ACC112 (cell line): ENCODE data around the gene TANGO2.
"Not testable (repeated sequence)": the region's sequence is repeated elsewhere in the genome, so short reads cannot be mapped to it uniquely, and the experiment has no call there.

Source experiments
- H2AFZ ChIP-seq: fragments of 200-600 bp; sonication (generic); one replicate; pipeline ENCODE4 v1.6.0; 2017; ENCODE audit warnings: antibody characterized with exemption, low read length; ENCODE audit not compliant: unreplicated experiment
- H3K27ac ChIP-seq: fragments of 200-600 bp; sonication (generic); 2 replicates; pipeline ENCODE4 v1.5.1; 2014; ENCODE audit warnings: low read depth, mild to moderate bottlenecking, antibody characterized with exemption, low read length, moderate library complexity
- H3K27me3 ChIP-seq: fragments of 200-600 bp; sonication (generic); 2 replicates; pipeline ENCODE4 v1.6.1; 2014; ENCODE audit warnings: mild to moderate bottlenecking, antibody characterized with exemption, low read length, moderate library complexity, mixed read lengths; ENCODE audit not compliant: insufficient read depth
- H3K36me3 ChIP-seq: fragments of 200-600 bp; sonication (generic); 2 replicates; pipeline ENCODE4 v1.6.1; 2016; ENCODE audit warnings: mild to moderate bottlenecking, antibody characterized with exemption, low read length, moderate library complexity, mixed read lengths; ENCODE audit not compliant: insufficient read depth
- H3K4me1 ChIP-seq: fragments of 200-600 bp; sonication (generic); one replicate; pipeline ENCODE4 v1.6.1; 2016; ENCODE audit warnings: low read length, mixed read lengths; ENCODE audit not compliant: insufficient read depth, unreplicated experiment, control insufficient read depth
- H3K4me3 ChIP-seq: fragments of 200-600 bp; sonication (generic); 2 replicates; pipeline ENCODE4 v1.5.1; 2014; ENCODE audit warnings: mild to moderate bottlenecking, low read depth, low read length
- H3K79me2 ChIP-seq: fragments of 200-600 bp; sonication (generic); one replicate; pipeline ENCODE4 v1.6.0; 2016; ENCODE audit warnings: low read length; ENCODE audit not compliant: control insufficient read depth, unreplicated experiment, insufficient read depth

Gene TANGO2

DNA sequence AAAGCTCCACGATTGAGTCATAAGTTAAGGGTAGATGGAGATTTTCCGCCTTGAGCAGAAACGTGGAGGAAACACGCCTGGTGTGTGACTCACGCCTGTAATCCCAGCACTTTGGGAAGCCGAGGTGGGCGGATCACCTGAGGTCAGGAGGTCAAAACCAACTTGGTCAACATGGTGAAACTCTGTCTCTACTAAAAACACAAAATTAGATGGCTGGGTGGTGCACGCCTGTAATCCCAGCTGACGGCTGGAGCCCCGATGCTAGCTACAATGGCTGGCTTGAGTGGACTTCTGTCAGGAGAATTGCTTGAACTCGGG, 41.8 kb downstream of the TANGO2 start:
- H3K27me3 ChIP-seq = no peaks in the 10 kb centered on the region
- H3K27ac ChIP-seq = no peak overlapping the region
- no peaks in the 10 kb centered on the region for H3K4me1 ChIP-seq
- no peaks in the 10 kb centered on the region for H3K36me3 ChIP-seq
- no peaks in the 10 kb centered on the region for H3K79me2 ChIP-seq
- no peak overlapping the region for H3K4me3 ChIP-seq
- no peak overlapping the region for H2AFZ ChIP-seq

DNA sequence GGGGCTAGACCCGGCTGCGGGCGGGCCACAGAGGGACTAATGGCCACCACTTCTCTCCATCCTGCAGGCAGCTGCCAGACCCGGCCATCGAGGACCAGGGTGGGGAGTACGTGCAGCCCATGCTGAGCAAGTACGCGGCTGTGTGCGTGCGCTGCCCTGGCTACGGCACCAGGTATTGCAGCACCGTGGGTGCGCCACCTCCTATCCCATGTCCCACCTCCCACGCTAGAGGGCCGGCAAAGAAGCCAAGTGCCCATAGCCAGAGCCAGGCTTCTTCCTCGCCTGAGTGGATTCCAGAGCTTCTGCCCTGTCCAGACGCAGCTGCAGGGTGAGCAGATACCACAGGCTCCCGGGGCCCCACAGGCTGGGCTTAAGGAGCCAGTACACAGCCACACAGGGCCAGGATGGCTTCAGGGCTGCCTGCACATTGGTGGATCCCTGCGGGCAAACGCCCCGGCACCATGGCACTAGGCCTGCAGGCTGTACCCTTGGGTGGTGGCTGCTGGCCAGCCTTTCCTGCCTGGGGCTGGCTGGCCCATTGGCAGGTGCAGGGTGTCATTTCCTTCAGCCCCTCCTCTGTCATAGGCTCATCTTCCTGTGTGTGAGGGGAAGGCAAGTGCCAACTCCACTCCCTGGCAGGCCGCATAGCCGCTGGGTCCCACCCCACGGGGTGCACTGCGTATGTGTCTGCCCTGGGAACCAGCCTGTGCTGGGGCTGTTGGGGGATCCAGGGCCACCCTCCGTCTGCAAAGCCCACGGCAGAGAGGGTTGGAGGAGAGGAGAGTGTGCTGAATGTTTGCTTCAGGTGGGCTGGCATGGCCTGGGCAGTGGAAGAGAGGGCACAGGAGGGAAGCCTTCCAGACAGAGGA, 42.6 kb downstream of the TANGO2 start:
- Histone ChIP-seq H3K4me3 (no peak overlapping the region), H3K27me3 (no peaks in the 10 kb centered on the region), H3K4me1 (no peaks in the 10 kb centered on the region), H2AFZ (no peak overlapping the region), H3K27ac (no peak overlapping the region), H3K36me3 (no peaks in the 10 kb centered on the region), H3K79me2 (no peaks in the 10 kb centered on the region)

DNA sequence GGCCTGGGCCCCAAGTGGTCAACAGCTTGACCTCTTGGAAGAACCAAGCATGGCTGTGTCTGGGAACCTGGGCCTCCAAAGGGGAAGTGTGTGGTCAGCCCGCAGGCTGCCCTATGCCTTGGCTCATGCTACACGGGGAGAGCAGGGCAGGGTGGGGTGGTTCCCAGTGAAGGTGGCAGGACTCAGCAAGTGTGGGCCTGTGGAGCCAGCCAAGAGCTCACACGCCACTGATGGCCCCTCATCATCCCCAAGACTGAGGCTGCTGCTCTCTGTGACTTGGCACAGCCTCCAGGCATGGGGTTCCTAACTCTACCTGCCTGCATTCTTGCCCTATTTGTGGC, 43.2 kb downstream of the TANGO2 start:
- Histone ChIP-seq H2AFZ (no peak overlapping the region), H3K79me2 (no peaks in the 10 kb centered on the region), H3K4me1 (no peaks in the 10 kb centered on the region), H3K27me3 (no peaks in the 10 kb centered on the region), H3K27ac (no peak overlapping the region), H3K36me3 (no peaks in the 10 kb centered on the region), H3K4me3 (no peak overlapping the region)

DNA sequence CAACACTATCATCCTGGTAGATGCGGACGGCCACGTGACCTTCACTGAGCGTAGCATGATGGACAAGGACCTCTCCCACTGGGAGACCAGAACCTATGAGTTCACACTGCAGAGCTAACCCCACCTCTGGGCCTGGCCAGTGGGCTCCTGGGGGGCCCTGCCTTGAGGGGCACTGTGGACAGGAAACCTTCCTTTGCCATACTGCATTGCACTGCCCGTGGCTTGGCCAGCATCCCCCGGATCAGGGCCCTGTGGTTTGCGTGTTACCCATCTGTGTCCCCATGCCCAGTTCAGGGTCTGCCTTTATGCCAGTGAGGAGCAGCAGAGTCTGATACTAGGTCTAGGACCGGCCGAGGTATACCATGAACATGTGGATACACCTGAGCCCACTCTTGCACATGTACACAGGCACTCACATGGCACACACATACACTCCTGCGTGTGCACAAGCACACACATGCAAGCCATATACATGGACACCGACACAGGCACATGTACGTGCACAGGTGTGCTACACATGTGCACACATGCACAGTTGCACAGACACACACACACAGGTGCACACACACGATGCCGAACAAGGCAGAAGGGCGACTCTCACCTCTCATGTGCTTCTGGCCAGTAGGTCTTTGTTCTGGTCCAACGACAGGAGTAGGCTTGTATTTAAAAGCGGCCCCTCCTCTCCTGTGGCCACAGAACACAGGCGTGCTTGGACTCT, 43.8 kb downstream of the TANGO2 start:
- Histone ChIP-seq H2AFZ (no peak overlapping the region), H3K4me3 (no peak overlapping the region), H3K27me3 (no peaks in the 10 kb centered on the region), H3K27ac (no peak overlapping the region), H3K79me2 (no peaks in the 10 kb centered on the region), H3K4me1 (no peaks in the 10 kb centered on the region), H3K36me3 (no peaks in the 10 kb centered on the region)

DNA sequence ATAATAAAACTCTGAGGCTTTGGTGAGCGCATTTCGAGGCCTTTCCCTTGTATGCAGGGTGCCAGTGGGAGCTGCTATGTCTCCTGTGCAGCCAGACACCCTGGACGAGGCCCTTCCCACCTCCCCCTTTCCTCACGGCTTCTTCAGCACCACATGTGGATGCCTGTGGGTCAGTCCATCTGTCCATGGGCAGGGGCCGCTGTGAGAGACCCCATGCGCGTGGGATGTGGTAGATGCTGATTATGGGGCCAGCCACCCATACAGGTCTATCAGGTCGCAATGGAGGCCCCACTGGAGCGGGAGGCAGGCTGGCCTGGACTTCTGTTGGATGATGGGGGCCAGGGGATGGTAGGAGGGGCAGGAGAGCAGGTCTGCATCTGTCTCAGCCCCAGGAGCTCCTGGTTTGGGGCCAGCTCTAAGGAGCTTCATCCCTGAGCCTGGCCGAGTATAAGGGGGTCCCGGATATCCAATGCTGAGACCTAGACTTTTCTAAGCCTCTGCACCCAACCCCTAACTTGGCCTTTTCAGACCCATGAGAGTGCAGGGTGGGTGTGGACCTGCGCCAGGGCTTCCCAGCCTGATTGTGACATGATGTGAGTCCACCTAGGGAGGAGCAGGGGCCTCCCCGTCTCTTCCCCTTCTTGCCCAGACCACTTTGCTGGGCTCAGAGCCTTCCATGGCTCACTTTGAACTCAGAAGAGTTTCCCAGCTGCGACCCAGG, 45.1 kb downstream of the TANGO2 start:
- H3K27ac ChIP-seq = no peak overlapping the region

DNA sequence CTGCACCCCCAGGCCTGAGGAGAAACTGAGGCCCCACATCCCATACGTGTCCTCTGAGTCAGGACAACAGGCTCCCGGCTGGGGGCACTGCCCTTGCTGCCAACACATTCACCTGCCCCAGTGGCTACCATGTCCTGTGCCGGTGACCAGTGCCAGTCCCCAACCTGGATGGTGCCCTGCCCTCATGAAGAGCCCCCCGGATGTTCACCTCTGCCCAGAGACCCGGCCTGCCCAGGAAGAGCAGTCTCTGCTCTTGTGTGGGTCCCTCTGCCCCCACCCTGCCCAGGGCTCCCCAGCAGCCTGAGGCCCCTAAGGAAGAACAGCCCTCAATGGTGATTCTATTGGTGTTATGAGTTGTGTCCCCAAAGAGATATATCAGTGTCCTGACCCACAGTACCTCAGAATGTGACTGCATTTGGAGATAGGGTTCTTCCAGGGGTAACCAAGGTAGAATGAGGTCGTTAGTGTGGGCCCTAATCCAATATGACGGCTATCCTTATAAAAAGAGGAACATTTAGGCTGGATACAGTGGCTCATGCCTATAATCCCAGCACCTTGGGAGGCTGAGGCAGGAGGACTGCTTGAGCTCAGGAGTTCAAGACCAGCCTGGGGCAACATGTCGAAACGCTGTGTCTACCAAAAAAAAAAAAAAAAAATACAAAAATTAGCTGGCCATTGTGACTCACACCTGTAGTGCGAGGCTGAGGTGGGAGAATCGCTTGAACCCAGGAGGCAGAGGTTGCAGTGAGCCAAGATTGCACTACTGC, 45.9 kb downstream of the TANGO2 start:
- Histone ChIP-seq H2AFZ (no peak overlapping the region), H3K4me3 (no peak overlapping the region), H3K36me3 (no peaks in the 10 kb centered on the region), H3K79me2 (no peaks in the 10 kb centered on the region), H3K27me3 (no peaks in the 10 kb centered on the region), H3K27ac (no peak overlapping the region), H3K4me1 (no peaks in the 10 kb centered on the region)

More for the DNA sequence above, 45.1 kb downstream of the TANGO2 start:
- Histone ChIP-seq H3K27me3 (no peaks in the 10 kb centered on the region), H3K36me3 (no peaks in the 10 kb centered on the region), H3K4me1 (no peaks in the 10 kb centered on the region), H3K79me2 (no peaks in the 10 kb centered on the region), H2AFZ (no peak overlapping the region), H3K4me3 (no peak overlapping the region)

DNA sequence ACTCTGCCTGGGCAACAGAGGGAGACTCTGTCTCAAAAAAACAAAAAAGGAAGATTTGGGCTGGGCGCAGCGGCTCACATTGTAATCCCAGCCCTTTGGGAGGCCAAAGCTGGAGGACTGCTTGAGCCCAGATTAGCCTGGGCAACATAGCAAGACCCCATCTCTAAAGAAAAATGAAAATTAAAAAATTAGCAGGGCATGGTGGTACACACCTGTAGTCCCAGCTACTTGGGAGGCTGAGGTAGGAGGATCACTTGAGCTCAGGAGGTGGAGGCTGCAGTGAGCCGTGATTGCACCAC, 46.4 kb downstream of the TANGO2 start:
- H3K27ac ChIP-seq, H3K27me3 ChIP-seq, H3K4me1 ChIP-seq, H3K4me3 ChIP-seq, H2AFZ ChIP-seq, H3K36me3 ChIP-seq, H3K79me2 ChIP-seq: not testable (repeated sequence)

DNA sequence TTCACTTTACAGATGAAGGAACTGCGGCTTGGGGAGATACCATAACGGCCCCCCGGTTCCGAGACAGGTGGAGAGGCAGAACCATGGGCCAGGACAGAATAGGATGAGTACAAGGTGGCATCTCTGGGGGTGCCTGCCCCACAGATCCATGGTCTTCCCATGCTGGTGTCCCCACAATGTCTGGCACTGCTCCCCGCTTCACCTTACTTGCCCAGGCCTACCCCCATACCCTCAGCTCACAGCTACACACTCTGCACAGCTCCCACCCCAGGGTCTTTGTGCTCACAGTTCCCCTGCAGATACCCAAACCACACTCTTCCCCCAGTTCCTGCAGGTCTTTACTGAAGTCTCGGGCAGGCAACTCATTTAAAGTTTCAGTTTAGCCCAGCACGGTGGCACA, 47.7 kb downstream of the TANGO2 start:
- Histone ChIP-seq H3K36me3 (no peaks in the 10 kb centered on the region), H3K4me3 (no peak overlapping the region), H3K79me2 (no peaks in the 10 kb centered on the region), H3K4me1 (no peaks in the 10 kb centered on the region), H3K27me3 (no peaks in the 10 kb centered on the region), H3K27ac (no peak overlapping the region), H2AFZ (no peak overlapping the region)

DNA sequence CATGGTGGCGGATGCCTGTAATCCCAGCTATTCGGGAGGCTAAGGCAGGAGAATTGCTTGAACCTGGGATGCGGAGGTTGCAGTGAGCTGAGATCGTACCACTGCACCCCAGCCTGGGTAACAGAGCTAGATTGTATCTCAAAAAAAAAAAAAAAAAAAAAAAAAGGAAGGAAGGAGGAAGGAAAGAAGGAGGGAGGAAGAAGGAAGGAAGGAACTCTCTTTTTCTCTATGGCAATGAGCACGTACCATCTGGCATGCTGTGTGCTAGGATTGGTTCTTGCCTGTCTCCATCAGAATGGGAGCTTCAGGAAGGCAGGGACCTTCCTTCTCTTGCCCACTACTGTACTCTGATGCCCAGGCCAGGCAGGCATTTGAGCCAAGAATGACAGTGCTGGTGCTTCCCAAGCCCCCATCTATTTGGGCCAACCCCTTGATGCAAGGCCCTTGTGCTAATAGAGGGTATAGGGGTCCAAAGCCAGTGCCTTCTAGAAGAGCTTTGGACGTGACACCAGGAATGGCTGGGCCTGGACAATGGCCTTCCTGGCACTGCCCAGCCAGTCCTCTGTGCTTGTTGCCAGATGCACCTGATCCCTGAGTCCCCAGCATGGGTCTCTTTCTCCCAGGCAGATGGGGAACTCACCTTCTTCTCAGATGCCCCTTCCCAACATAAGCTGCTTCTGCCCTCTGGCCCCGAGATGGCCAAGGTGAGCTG, 48.6 kb downstream of the TANGO2 start:
- H3K27ac ChIP-seq = no peak overlapping the region
- no peaks in the 10 kb centered on the region for H3K4me1 ChIP-seq
- H3K4me3 ChIP-seq = no peak overlapping the region
- no peaks in the 10 kb centered on the region for H3K27me3 ChIP-seq
- no peak overlapping the region for H2AFZ ChIP-seq
- H3K36me3 ChIP-seq = no peaks in the 10 kb centered on the region
- no peaks in the 10 kb centered on the region for H3K79me2 ChIP-seq

DNA sequence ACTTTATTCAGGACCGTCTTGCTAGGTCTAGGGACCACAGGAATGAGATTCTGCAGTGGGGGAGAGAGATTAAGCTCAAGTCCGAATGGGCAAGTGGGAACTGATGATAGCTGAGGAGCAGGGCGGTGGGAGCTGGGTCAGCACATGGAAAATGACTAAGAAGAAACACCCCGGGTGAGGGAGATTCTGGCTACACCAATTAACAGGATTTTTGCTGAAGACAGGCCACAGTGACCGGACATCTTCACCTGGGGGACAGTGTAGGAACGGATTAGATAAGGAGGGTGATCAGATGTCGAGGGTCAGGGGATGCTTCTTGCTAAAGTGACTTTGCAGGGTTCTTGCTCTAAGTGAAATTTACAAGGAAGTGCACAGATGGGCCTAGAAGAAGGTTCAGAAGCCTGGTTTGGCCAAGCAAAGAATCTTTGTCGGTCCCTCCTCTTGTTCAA, 50.6 kb downstream of the TANGO2 start:
- Histone ChIP-seq H2AFZ (no peak overlapping the region), H3K79me2 (no peaks in the 10 kb centered on the region), H3K27ac (no peak overlapping the region), H3K36me3 (no peaks in the 10 kb centered on the region), H3K4me1 (no peaks in the 10 kb centered on the region), H3K27me3 (no peaks in the 10 kb centered on the region), H3K4me3 (no peak overlapping the region)
